Caco-2 (cell line): Measurements from ENCODE around the gene AURKAIP1. TPM values are rescaled to one million over a fixed set of nuclear protein-coding genes. Genes with fewer than 3 reads are reported as not detected.

ENCODE experiments used
- BruUV-seq: library from RNA; stranded (reverse); fragments of 400-500 nt; replicated peaks from 2 replicates; lab custom pipeline; 2021; lab: Mats Ljungman, UMichigan
- CTCF ChIA-PET: fragments of 300-600 bp; sonication (Branson Sonifier 250); formaldehyde crosslinking; loops from one replicate; lab custom pipeline; 2022; ENCODE audit warnings: antibody characterized with exemption; lab: Charles Lee
- POLR2A ChIA-PET: fragments of 300-600 bp; sonication (Branson Sonifier 250); formaldehyde crosslinking; loops from one replicate; lab custom pipeline; 2022; ENCODE audit warnings: antibody characterized with exemption; lab: Charles Lee
- DNase-seq, 2 experiments: peaks; one replicate each; pipeline versions ENCODE4 v3.0.0 to v3.0.0-alpha.2; 2020 to 2022
- H3K27me3 ChIP-seq: replicated peaks from 2 replicates; pipeline ENCODE4 v1.6.0; 2011; ENCODE audit warnings: low read length; ENCODE audit not compliant: control insufficient read depth, insufficient read depth
- H3K36me3 ChIP-seq: 2 replicates; pipeline ENCODE4 v1.5.1; 2011; ENCODE audit warnings: low read length; ENCODE audit not compliant: control insufficient read depth, insufficient read depth
- H3K4me1 ChIP-seq: fragments of 250-450 bp; sonication (Bioruptor Pico); 2 replicates; pipeline ENCODE4 v1.5.1; 2020; ENCODE audit warnings: mild to moderate bottlenecking
- H3K4me3 ChIP-seq: 2 replicates; pipeline ENCODE4 v1.5.1; 2011; ENCODE audit warnings: low read depth, mild to moderate bottlenecking, control low read depth, low read length
- H3K9me3 ChIP-seq: fragments of 250-450 bp; sonication (Bioruptor Pico); 2 replicates; pipeline ENCODE4 v1.5.1; 2020; ENCODE audit warnings: mild to moderate bottlenecking, moderate library complexity
- H3K27ac Mint-ChIP-seq: one replicate; pipeline ENCODE4 v1.8.0; 2022; ENCODE audit warnings: mixed read lengths; ENCODE audit not compliant: unreplicated experiment
- H3K27me3 Mint-ChIP-seq: one replicate; pipeline ENCODE4 v1.8.0; 2022; ENCODE audit warnings: mixed read lengths; ENCODE audit not compliant: insufficient read depth, unreplicated experiment
- H3K36me3 Mint-ChIP-seq: one replicate; pipeline ENCODE4 v1.8.0; 2022; ENCODE audit warnings: mild to moderate bottlenecking, mixed read lengths; ENCODE audit not compliant: insufficient read depth, unreplicated experiment
- H3K4me1 Mint-ChIP-seq: one replicate; pipeline ENCODE4 v1.8.0; 2022; ENCODE audit warnings: low read depth, mixed read lengths; ENCODE audit not compliant: unreplicated experiment
- H3K4me3 Mint-ChIP-seq: one replicate; pipeline ENCODE4 v1.8.0; 2022; ENCODE audit warnings: mild to moderate bottlenecking, moderate library complexity, mixed read lengths; ENCODE audit not compliant: unreplicated experiment
- H3K9me3 Mint-ChIP-seq: one replicate; pipeline ENCODE4 v1.8.0; 2022; ENCODE audit warnings: mixed read lengths; ENCODE audit not compliant: unreplicated experiment
- CTCF ChIP-seq, 2 experiments: fragments of 200-600 bp in 1 of 2; IDR thresholded peaks; 1 replicate in 1 of 2; 2 replicates in 1 of 2; pipeline versions ENCODE4 v1.5.1 to v1.8.0; 2011 to 2022; ENCODE audit warnings: antibody characterized with exemption in 1 of 2, control low read depth in 1 of 2, inconsistent platforms in 1 of 2, low read depth in 1 of 2, low read length in 1 of 2, mild to moderate bottlenecking in 1 of 2, moderate library complexity in 1 of 2; ENCODE audit not compliant: insufficient read depth in 1 of 2, severe bottlenecking in 1 of 2, unreplicated experiment in 1 of 2
- intact Hi-C: fragments of 100-400 bp; cut with micrococcal nuclease; formaldehyde crosslinking; loops from one replicate; pipeline ENCODE4 v1.10.0; 2022; ENCODE audit not compliant: unreplicated experiment
- total RNA-seq: library from RNA; stranded (reverse); gene quantifications from 2 replicates; pipeline ENCODE4 v1.2.3, GENCODE V29; 2022

Gene AURKAIP1
- total RNA-seq, 1 experiment from 2014 or later: 187 TPM

- H3K27ac Mint-ChIP-seq: peak overlapping the region; percentile 87
- TF ChIP-seq CTCF (IDR thresholded peaks at IDR 0.05; ENCODE audit: insufficient read depth in 1 of 2, low read depth in 1 of 2, low read length in 1 of 2, severe bottlenecking in 1 of 2, unreplicated experiment in 1 of 2): no peak
- intact Hi-C loops: no loop called here
- no peaks in the 10 kb centered on the region for H3K9me3 Mint-ChIP-seq
- H3K4me1 ChIP-seq: peaks cover 32% of the 10 kb centered on the region
- no peak overlapping the region for H3K4me3 ChIP-seq
- ChIA-PET POLR2A (no interaction called here), CTCF (no interaction called here)
- BruUV-seq: no TSS peak
- no peaks in the 10 kb centered on the region for H3K9me3 ChIP-seq
- H3K4me3 Mint-ChIP-seq: no peak overlapping the region
- no peaks in the 10 kb centered on the region for H3K27me3 ChIP-seq
- no peaks in the 10 kb centered on the region for H3K36me3 ChIP-seq
- DNase-seq: peak; percentile 72 to 73
- no peaks in the 10 kb centered on the region for H3K36me3 Mint-ChIP-seq
- H3K4me1 Mint-ChIP-seq: no peaks in the 10 kb centered on the region
- H3K27me3 Mint-ChIP-seq: no peaks in the 10 kb centered on the region
These were observed 47.6 kb upstream of the AURKAIP1 start for GRCh38 chr1:1422465-1423244.

- Mint-ChIP-seq H3K27ac (peak overlapping the region; percentile 87), H3K36me3 (no peaks in the 10 kb centered on the region), H3K4me3 (no peak overlapping the region), H3K4me1 (no peaks in the 10 kb centered on the region), H3K9me3 (no peaks in the 10 kb centered on the region), H3K27me3 (no peaks in the 10 kb centered on the region)
- intact Hi-C loops: no loop called here
- DNase-seq: no peak
- no peaks in the 10 kb centered on the region for H3K9me3 ChIP-seq
- H3K36me3 ChIP-seq: no peaks in the 10 kb centered on the region
- ChIA-PET POLR2A (no interaction called here), CTCF (no interaction called here)
- no peaks in the 10 kb centered on the region for H3K27me3 ChIP-seq
- no peak overlapping the region for H3K4me3 ChIP-seq
- no peak for TF ChIP-seq CTCF (IDR thresholded peaks at IDR 0.05; ENCODE audit: insufficient read depth in 1 of 2, low read depth in 1 of 2, low read length in 1 of 2, severe bottlenecking in 1 of 2, unreplicated experiment in 1 of 2)
- H3K4me1 ChIP-seq: peaks cover 32% of the 10 kb centered on the region
- BruUV-seq: no TSS peak
These were observed 47.0 kb upstream of the AURKAIP1 start for GRCh38 chr1:1421907-1422464.

GRCh38 chr1:1421147-1421906 is 46.3 kb upstream of the AURKAIP1 start, which contains the start of gene ANKRD65:
ANKRD65 (minus strand) TSS chr1:1421276; CDS start chr1:1421005, 271 bp downstream.
- Histone ChIP-seq H3K27me3 (no peaks in the 10 kb centered on the region), H3K36me3 (no peaks in the 10 kb centered on the region), H3K4me1 (peaks cover 31% of the 10 kb centered on the region), H3K4me3 (no peak within 1 kb of the TSS), H3K9me3 (no peaks in the 10 kb centered on the region)
- Mint-ChIP-seq H3K36me3 (no peaks in the 10 kb centered on the region), H3K27me3 (no peaks in the 10 kb centered on the region), H3K4me1 (no peaks in the 10 kb centered on the region), H3K4me3 (peak within 1 kb of the TSS; percentile 33), H3K27ac (peak within 1 kb of the TSS; percentile 87), H3K9me3 (no peaks in the 10 kb centered on the region)
- intact Hi-C loops: no loop called here
- POLR2A ChIA-PET: no interaction called here
- CTCF ChIA-PET: no interaction called here
- BruUV-seq: no TSS peak
- no peak for TF ChIP-seq CTCF (IDR thresholded peaks at IDR 0.05; ENCODE audit: insufficient read depth in 1 of 2, low read depth in 1 of 2, low read length in 1 of 2, severe bottlenecking in 1 of 2, unreplicated experiment in 1 of 2)
- no peak for DNase-seq
